ENCODE measurements around the gene IDS. TPM values are rescaled to one million over a fixed set of nuclear protein-coding genes. Genes with fewer than 3 reads are reported as not detected.
A peak's percentile ranks its signal among the peaks of the same experiment; 100 is the strongest.
"Not testable (repeated sequence)": the region's sequence is repeated elsewhere in the genome, so short reads cannot be mapped to it uniquely, and the experiment has no call there.

The IDS gene
- total and polyA plus RNA-seq, 8 donors: 15.7 to 50.2 (median 25.5) TPM

GRCh38 chrX:149504226-149504914 lies 736 bp downstream of the IDS start:
- Histone ChIP-seq H3K27ac (peak overlapping the region in 3 of 4 donors; percentile 41 to 79 (median 76)), H3K4me3 (peak overlapping the region; percentile 18 to 56 (median 39)), H3K27me3 (no peaks in the 10 kb centered on the region), H3K4me1 (peaks cover 0 to 3% (median 0%) of the 10 kb centered on the region in 3 donors), H3K9me3 (no peaks in the 10 kb centered on the region), H3K36me3 (no peaks in the 10 kb centered on the region)
- no peak for DNase-seq
- ATAC-seq: peak; percentile 26 to 53 (median 32)
- 49 to 54% methylated on average over 10 of the region's 10 CpGs for WGBS, 2 donors
- TF ChIP-seq, protein P1, sequence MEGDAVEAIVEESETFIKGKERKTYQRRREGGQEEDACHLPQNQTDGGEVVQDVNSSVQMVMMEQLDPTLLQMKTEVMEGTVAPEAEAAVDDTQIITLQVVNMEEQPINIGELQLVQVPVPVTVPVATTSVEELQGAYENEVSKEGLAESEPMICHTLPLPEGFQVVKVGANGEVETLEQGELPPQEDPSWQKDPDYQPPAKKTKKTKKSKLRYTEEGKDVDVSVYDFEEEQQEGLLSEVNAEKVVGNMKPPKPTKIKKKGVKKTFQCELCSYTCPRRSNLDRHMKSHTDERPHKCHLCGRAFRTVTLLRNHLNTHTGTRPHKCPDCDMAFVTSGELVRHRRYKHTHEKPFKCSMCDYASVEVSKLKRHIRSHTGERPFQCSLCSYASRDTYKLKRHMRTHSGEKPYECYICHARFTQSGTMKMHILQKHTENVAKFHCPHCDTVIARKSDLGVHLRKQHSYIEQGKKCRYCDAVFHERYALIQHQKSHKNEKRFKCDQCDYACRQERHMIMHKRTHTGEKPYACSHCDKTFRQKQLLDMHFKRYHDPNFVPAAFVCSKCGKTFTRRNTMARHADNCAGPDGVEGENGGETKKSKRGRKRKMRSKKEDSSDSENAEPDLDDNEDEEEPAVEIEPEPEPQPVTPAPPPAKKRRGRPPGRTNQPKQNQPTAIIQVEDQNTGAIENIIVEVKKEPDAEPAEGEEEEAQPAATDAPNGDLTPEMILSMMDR (IDR thresholded peaks at IDR 0.05): no peak
- FAIRE-seq: no peak
- intact Hi-C loops (cut with DNase I): no loop called here

DNA sequence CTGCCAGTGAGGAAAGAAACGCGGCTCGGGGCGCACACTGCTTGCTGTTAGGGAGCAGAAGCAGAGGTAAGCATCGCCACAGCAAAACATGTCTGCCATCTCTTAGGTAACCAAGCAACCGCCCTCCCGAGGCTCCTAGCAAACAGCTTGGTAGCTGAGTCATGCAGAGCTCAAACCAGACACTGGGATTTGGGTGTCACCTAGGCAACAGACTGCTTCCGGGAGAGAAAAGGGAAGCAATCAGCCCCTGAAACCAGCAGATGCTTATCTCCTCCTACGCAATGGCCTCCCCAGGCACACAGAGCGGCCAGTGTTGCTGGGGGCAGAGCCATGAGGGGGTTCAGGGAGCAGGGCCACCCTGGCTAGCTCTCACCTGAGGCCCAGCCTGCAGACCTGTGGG lies 1.7 kb downstream of the IDS start:
- peak in 3 of 4 donors; percentile 43 to 75 (median 53) for ATAC-seq
- H3K36me3 ChIP-seq; H3K4me1 ChIP-seq; H3K4me3 ChIP-seq; H3K9me3 ChIP-seq; H3K27me3 ChIP-seq; intact Hi-C loops (cut with DNase I); H3K27ac ChIP-seq: not testable (repeated sequence)
- DNase-seq: peak in 1 of 6 donors; percentile 13
- peak; percentile 81 for FAIRE-seq
- 50 to 65% methylated on average over 5 to 6 of the region's 10 CpGs for WGBS, 2 donors

- H3K36me3 ChIP-seq; DNase-seq; intact Hi-C loops (cut with DNase I); H3K4me1 ChIP-seq; ATAC-seq; FAIRE-seq; H3K4me3 ChIP-seq; H3K27ac ChIP-seq; H3K9me3 ChIP-seq; H3K27me3 ChIP-seq: not testable (repeated sequence)
- 50 to 63% methylated on average over 5 of the region's 5 CpGs for WGBS, 2 donors
Measured at GRCh38 chrX:149502923-149503322, 2.2 kb downstream of the IDS start.

DNA sequence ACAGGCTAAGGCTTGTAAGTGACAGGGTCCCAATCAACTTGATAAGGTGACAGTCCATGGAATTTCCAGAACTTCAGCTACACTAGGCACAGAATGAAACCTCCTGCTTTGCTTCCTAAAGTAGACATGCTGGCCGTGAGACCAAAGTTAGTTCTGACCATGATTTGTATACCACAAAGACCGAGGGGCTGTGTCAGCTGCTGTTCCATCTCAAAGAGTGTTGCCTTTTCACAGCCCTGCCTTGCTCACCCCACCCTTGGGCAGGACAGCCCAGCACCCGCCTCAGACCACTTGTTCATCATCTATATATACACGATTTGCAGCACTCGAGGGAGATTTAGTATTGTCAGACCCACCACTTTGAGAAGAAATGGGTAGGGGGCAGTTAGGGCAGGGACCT lies 5.3 kb downstream of the IDS start:
- FAIRE-seq (no peak), ATAC-seq (no peak), DNase-seq (no peak)
- H3K9me3 ChIP-seq: no peaks in the 10 kb centered on the region
- TF ChIP-seq, protein P1 (IDR thresholded peaks at IDR 0.05): no peak
- no peak overlapping the region for H3K4me3 ChIP-seq
- WGBS, 2 donors: 57 to 70% methylated on average over 5 of the region's 5 CpGs
- intact Hi-C loops (cut with DNase I): no loop called here
- H3K4me1 ChIP-seq: no peaks in the 10 kb centered on the region
- H3K36me3 ChIP-seq: peaks cover 0 to 12% (median 0%) of the 10 kb centered on the region in 3 donors
- no peak overlapping the region for H3K27ac ChIP-seq
- H3K27me3 ChIP-seq: no peaks in the 10 kb centered on the region

GRCh38 chrX:149498767-149499166 lies 6.3 kb downstream of the IDS start:
- Histone ChIP-seq H3K36me3 (peaks cover 0 to 12% (median 0%) of the 10 kb centered on the region in 3 donors), H3K4me1 (no peaks in the 10 kb centered on the region), H3K27ac (no peak overlapping the region), H3K4me3 (no peak overlapping the region), H3K27me3 (no peaks in the 10 kb centered on the region), H3K9me3 (no peaks in the 10 kb centered on the region)
- intact Hi-C loops (cut with DNase I): no loop called here
- ATAC-seq: no peak
- FAIRE-seq: no peak
- no peak for DNase-seq
- TF ChIP-seq, protein P1 (IDR thresholded peaks at IDR 0.05): no peak
- WGBS, 2 donors: 81 to 96% methylated on average over 4 of the region's 4 CpGs

DNA sequence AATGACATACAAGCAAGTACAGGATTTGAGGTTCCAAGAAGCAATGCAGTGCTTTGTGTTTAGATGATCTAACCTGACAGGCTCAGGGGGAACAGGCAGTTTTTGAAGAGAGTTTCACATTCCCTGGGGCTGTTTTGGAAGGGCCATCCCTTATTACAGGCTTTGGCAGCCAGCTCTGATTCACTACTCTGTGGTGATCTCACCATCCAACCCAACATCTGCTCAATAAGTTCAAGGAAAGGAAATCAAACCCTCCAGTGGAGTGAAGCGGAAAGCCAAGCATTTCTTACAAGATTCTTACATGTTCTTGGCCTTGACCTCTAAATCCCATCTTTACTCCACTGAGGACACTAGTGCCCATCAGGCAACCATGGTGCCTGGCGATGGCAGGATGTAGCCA lies 7.5 kb downstream of the IDS start:
- H3K9me3 ChIP-seq: no peaks in the 10 kb centered on the region
- no peaks in the 10 kb centered on the region for H3K4me1 ChIP-seq
- no peak overlapping the region for H3K27ac ChIP-seq
- H3K36me3 ChIP-seq: peaks cover 0 to 12% (median 0%) of the 10 kb centered on the region in 3 donors
- H3K4me3 ChIP-seq: no peak overlapping the region
- ATAC-seq (no peak), FAIRE-seq (no peak), DNase-seq (no peak)
- no peaks in the 10 kb centered on the region for H3K27me3 ChIP-seq
- 75 to 96% methylated on average over 2 of the region's 2 CpGs for WGBS, 2 donors
- TF ChIP-seq, protein P1 (IDR thresholded peaks at IDR 0.05): no peak
- intact Hi-C loops (cut with DNase I): no loop called here
